Mesodermal cell (in vitro differentiated cells): ENCODE measurements around the gene RHOU.

Experiments used
- H3K27ac ChIP-seq: 2 replicates; pipeline ENCODE4 v1.7.0; 2013; ENCODE audit warnings: mild to moderate bottlenecking, low read depth, low read length, moderate library complexity; ENCODE audit not compliant: severe bottlenecking
- H3K36me3 ChIP-seq: 2 replicates; pipeline ENCODE4 v1.7.1; 2013; ENCODE audit warnings: mild to moderate bottlenecking, low read length, moderate library complexity; ENCODE audit not compliant: control insufficient read depth, insufficient read depth
- H3K4me1 ChIP-seq: one replicate; pipeline ENCODE4 v1.7.1; 2013; ENCODE audit warnings: mild to moderate bottlenecking, low read length; ENCODE audit not compliant: insufficient read depth, control insufficient read depth, poor library complexity, severe bottlenecking
- H3K4me3 ChIP-seq: 2 replicates; pipeline ENCODE4 v1.7.0; 2013; ENCODE audit warnings: low read length, control low read depth, mild to moderate bottlenecking; ENCODE audit not compliant: insufficient read depth, poor library complexity, severe bottlenecking; ENCODE audit errors: extremely low read depth
- H3K9me3 ChIP-seq: 2 replicates; pipeline ENCODE4 v1.7.1; 2013; ENCODE audit warnings: mild to moderate bottlenecking, low read length, moderate library complexity; ENCODE audit not compliant: control insufficient read depth
- WGBS, 2 experiments: methylation state at CpG; one replicate each; pipeline ENCODE4 v1.1.5; 2013; ENCODE audit warnings: missing lambda C conversion rate in 2 of 2; ENCODE audit not compliant: insufficient coverage in 2 of 2; 5-methylcytosine and 5-hydroxymethylcytosine counted together

Gene RHOU

DNA sequence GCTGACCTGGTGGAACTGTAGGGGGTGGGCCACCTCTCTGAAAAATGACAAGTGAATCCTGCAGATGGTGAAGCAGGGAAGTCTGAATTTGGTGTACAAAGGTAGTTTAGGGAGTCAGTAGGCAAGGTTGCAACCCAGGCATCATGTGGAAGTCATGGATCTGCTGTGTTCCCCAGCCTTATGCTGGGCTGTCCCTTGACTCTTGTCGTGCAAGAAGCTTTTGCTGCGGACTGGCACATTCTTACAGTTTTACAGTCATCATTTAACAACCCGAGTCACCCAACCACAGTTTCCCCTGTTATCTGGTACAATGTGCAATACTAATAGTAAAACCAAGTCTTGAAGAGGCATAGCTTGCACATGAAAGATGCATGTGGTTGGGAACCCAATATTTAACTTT, 13.2 kb downstream of the RHOU start:
- no peak overlapping the region for H3K27ac ChIP-seq
- no peaks in the 10 kb centered on the region for H3K4me1 ChIP-seq
- H3K4me3 ChIP-seq, result no peak overlapping the region
- peaks cover 21% of the 10 kb centered on the region for H3K36me3 ChIP-seq
- no peaks in the 10 kb centered on the region for H3K9me3 ChIP-seq
- WGBS, 2 experiments, result 100% methylated on average over 1 of the region's 3 CpGs; no CpG with 5 or more reads in 1 of the 2 experiments

DNA sequence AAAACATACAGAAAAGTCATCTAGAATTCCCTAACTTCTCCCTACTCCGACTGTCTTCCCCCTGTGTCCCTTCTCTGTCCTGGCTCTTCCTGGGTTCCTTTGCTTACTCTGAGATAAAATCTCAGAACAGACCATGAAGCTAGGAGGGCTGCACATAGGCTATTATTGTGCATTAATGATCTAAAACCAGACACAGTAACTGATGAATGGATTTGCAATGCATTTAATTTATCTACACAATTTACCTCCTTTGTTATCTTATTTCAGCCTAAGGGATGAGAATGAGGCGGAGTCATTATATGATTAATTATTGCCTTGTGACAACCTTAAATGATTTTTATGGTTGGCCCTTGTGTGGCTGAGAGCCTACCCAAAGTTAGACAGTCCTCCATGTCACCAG, 14.5 kb downstream of the RHOU start:
- Histone ChIP-seq H3K4me3 (no peak overlapping the region), H3K36me3 (peaks cover 8% of the 10 kb centered on the region), H3K27ac (no peak overlapping the region), H3K4me1 (no peaks in the 10 kb centered on the region), H3K9me3 (no peaks in the 10 kb centered on the region)
- WGBS, 2 experiments, result 86% methylated on average over 1 of the region's 2 CpGs; no CpG with 5 or more reads in 1 of the 2 experiments

DNA sequence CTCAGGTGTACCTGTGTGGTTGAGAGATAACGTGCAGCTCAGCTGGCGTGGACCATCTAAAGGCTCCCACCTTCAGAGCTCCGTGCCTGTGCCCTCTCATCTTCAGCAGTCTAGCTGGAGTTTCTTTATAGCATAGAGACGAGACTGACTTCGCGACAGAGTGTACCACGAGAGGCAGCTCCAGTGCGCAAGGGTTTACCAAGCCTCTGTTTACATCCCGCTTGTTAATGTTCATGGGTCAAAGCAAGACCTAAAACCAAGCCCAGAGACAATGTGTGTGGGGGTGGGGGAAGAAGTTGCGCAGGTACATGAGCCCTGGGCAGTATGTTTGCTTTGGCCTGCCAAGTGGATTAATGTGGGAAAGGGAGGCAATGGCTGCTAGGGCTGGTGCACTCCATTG, 15.6 kb downstream of the RHOU start:
- H3K4me3 ChIP-seq, result no peak overlapping the region
- WGBS, 2 experiments, result 79 to 86% methylated on average over 10 of the region's 10 CpGs
- H3K27ac ChIP-seq, result no peak overlapping the region
- no peaks in the 10 kb centered on the region for H3K9me3 ChIP-seq
- no peaks in the 10 kb centered on the region for H3K4me1 ChIP-seq
- no peaks in the 10 kb centered on the region for H3K36me3 ChIP-seq

DNA sequence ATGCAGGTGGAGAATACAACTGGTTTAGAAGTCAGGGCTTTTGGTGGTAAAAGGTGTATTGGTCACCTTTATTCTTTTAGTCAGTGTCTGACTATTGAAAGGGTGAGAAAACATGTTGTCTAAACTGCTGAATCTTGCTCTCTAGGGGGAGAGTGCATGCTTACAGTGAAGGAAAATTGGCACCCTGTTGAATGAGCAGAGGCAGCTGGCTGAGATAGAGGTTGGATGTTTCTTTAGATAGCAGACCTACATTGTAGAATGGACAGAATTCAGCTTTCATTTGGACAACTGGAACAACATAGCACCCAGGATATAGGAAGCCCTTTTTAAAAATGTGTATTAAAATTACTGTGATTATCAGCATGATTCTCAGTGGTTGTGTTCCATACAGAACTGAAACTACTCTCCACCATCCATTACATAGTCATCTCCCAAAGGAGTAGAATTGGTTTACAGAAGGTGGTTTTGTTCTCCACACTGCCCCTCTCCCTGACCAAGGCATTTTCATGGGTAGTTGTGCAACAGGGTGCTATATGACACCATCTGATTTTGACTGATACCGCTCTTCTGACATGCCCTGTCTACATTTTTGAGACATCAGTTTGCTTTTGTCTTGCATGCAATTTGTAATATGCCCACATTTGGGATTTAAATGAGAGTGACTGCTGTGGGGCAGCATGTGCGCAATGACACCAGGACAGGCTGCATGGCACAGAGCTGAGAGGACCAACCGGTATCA, 16.2 kb downstream of the RHOU start:
- Histone ChIP-seq H3K36me3 (no peaks in the 10 kb centered on the region), H3K4me1 (no peaks in the 10 kb centered on the region), H3K27ac (no peak overlapping the region), H3K9me3 (no peaks in the 10 kb centered on the region), H3K4me3 (no peak overlapping the region)
- WGBS, 2 experiments, result 50 to 67% methylated on average over 2 to 3 of the region's 3 CpGs

DNA sequence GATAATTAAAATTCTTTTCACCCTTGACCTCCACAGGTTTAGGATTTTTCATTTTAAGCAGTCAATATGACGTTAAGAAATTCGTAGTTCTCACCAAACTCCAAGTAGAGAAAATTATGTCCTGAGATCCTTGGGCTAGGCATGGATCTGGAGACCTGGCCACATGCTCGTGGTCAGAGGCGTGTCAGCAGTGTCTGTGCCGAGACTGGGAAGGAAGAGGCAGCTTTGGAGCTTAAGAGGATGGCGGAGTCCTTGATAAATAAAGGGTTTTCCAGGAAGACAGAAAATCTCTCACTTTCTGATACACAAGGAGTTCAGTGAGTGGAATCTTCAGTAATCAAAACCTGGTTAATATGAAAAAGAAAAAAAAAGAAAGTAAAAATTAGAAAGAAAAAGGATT, 17.0 kb downstream of the RHOU start:
- Histone ChIP-seq H3K27ac (no peak overlapping the region), H3K9me3 (no peaks in the 10 kb centered on the region), H3K36me3 (no peaks in the 10 kb centered on the region), H3K4me3 (no peak overlapping the region), H3K4me1 (no peaks in the 10 kb centered on the region)
- 91 to 100% methylated on average over 5 to 6 of the region's 6 CpGs for WGBS, 2 experiments

DNA sequence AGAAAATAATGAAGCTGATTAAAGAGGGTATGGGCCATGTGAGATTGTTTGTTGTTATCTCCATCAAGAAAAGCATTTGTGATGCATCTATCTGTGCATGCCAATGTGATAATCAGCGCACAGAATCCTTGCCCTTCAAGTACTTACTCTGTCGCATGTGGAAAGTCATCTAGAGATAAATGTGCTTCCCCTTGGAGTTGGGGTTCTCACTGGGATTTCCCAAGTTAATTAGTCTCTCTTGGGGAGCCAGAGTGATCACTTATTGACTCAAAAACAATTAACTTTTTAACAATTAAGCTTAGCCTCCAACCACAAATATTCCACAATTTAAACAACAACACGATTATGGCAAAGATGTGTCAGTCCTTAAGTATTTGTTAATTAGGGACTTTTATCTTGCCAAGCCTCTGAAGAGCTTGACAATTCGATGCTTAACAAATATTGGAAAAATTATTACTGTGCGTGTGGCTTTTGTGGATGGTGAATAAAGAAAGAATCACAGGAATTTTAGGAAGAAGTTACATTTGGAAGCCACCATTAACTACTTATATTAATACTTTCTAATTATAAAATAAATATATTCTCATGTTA, 17.5 kb downstream of the RHOU start:
- no CpG with 5 or more reads among the region's 5 CpGs for WGBS, 2 experiments
- Histone ChIP-seq H3K4me1 (no peaks in the 10 kb centered on the region), H3K27ac (no peak overlapping the region), H3K9me3 (no peaks in the 10 kb centered on the region), H3K4me3 (no peak overlapping the region), H3K36me3 (no peaks in the 10 kb centered on the region)

DNA sequence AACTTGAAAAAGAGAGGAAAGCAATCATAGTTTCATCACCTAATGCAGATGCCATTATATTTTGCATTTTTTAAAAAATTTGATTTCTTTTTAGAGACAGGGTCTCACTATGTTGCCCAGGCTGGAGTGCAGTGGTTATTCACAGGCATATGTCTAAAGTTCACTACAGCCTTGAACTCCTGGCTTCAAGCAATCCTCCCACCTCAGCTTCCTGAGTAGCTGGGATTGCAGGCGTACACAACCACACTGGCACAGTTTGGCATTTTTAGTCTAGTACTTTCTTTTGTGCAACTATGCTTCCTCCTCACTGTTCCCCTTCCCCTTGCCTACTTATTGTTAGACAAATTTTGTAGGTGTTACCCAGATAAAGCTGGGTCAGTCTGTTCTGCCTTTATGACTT, 18.0 kb downstream of the RHOU start:
- H3K9me3 ChIP-seq, result no peaks in the 10 kb centered on the region
- 89 to 100% methylated on average over 1 of the region's 1 CpG for WGBS, 2 experiments
- no peak overlapping the region for H3K27ac ChIP-seq
- H3K4me3 ChIP-seq, result no peak overlapping the region
- no peaks in the 10 kb centered on the region for H3K4me1 ChIP-seq
- no peaks in the 10 kb centered on the region for H3K36me3 ChIP-seq

DNA sequence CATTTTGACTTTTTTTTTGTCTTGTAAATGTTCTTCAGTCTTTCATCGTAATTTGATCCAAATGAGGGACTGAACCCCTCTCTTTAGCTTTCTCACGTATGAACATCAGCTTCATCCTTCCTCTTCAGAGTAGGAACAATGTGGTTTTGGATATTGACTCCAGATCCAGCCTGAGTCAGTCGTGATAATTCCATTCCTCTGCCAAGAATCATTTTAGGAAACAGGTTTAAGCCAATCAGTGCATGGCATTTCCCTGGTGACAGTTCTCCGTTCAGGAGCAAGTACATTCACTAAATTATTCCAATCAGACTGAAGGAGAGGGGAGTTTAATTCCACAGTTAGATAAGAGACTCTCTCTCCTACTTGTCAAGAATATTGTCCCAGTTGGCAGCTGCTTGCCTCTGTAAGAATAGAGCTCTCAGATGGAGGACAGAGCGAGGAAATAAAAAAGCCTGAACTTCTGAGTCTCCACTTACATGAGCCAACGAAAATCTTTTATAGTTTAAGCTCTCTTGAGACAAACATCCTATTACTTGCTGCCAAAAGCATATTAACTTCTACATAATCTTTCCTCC, 18.6 kb downstream of the RHOU start:
- no peak overlapping the region for H3K4me3 ChIP-seq
- no peaks in the 10 kb centered on the region for H3K4me1 ChIP-seq
- no peaks in the 10 kb centered on the region for H3K9me3 ChIP-seq
- 71 to 80% methylated on average over 2 of the region's 6 CpGs for WGBS, 2 experiments
- H3K36me3 ChIP-seq, result no peaks in the 10 kb centered on the region
- H3K27ac ChIP-seq, result no peak overlapping the region

DNA sequence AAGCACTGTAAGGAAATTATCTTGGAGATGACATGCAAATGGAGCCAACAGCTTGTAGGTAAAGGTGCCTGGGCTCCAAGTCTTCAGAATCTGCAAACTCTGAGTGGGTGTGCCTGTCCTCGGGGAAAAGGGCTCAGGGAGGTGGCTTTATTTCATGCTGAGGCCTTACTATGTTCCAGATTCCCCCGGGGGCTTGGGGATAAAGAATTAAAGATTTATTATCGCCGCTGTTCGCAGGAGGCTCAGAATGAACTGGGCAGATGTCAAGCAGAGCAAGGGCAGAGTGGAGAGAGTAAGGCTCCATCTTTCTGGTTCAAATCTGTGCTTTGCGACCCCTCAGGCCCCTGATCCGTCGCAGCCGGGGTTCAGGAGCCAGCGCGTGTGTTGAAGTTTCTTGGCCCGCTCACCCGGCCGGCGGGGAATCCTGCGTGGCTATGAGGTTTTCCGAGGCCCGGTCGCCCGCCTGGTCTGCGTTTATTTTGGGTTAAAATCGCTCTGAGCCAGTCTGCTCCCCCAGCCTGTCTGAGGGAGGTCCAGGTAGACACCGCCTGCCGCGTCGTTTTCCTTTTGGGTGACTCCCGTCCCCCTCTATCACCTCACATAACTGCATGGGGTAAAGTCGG, 19.5 kb downstream of the RHOU start:
- no peaks in the 10 kb centered on the region for H3K9me3 ChIP-seq
- H3K4me1 ChIP-seq, result no peaks in the 10 kb centered on the region
- H3K27ac ChIP-seq, result no peak overlapping the region
- WGBS, 2 experiments, result 93 to 96% methylated on average over 26 to 28 of the region's 28 CpGs
- no peak overlapping the region for H3K4me3 ChIP-seq
- H3K36me3 ChIP-seq, result no peaks in the 10 kb centered on the region

DNA sequence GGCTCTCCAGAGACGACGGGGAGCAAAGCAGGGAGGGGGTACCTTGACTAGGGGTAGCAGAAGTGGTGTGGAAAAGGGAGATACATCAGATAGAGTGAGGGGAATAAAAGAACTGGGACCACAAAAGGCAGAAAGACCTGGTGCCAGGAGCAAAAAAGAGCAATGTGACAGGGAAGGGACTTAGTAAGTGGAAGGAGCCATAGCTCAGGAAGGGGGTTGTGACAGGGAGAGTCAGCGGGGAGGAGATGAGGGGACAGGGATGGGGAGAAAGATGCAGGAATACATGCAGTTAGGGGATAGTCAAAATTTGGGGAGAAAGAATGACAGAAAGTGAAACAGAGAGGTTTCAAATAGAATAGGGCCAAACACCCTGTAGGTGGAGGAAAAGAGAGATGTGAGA, 20.5 kb downstream of the RHOU start:
- H3K9me3 ChIP-seq, result no peaks in the 10 kb centered on the region
- no peaks in the 10 kb centered on the region for H3K4me1 ChIP-seq
- WGBS, 2 experiments, result 88 to 96% methylated on average over 3 of the region's 3 CpGs
- H3K36me3 ChIP-seq, result no peaks in the 10 kb centered on the region
- no peak overlapping the region for H3K4me3 ChIP-seq
- H3K27ac ChIP-seq, result no peak overlapping the region
